SIG-M5 (cell line): ENCODE results near the gene PGM2L1.
"Not testable (repeated sequence)": the region's sequence is repeated elsewhere in the genome, so short reads cannot be mapped to it uniquely, and the experiment has no call there.

ENCODE experiments used
- DNase-seq: peaks from one replicate; lab custom pipeline; 2025; lab: John Stamatoyannopoulos, UW

PGM2L1 gene

DNA sequence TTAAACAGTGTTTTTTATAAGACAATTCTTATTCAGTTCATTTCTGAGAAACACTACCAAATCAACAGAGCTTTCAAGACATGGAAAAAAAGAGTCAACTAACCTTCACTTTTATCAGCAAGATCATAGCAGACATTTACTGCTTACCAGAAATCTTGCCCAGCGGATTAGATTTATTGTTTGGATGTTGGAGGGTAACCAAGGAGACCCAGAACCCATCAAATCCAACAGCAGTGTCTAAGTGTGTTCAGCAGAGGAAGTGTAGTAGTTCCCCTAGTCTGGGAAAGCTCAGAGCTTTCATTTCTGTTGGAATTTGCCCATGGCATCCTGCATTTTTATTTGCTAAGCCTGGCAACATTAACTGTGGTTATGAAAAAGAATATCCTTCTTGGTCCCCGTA lies 2.4 kb upstream of the PGM2L1 start:
- DNase-seq: no peak

DNA sequence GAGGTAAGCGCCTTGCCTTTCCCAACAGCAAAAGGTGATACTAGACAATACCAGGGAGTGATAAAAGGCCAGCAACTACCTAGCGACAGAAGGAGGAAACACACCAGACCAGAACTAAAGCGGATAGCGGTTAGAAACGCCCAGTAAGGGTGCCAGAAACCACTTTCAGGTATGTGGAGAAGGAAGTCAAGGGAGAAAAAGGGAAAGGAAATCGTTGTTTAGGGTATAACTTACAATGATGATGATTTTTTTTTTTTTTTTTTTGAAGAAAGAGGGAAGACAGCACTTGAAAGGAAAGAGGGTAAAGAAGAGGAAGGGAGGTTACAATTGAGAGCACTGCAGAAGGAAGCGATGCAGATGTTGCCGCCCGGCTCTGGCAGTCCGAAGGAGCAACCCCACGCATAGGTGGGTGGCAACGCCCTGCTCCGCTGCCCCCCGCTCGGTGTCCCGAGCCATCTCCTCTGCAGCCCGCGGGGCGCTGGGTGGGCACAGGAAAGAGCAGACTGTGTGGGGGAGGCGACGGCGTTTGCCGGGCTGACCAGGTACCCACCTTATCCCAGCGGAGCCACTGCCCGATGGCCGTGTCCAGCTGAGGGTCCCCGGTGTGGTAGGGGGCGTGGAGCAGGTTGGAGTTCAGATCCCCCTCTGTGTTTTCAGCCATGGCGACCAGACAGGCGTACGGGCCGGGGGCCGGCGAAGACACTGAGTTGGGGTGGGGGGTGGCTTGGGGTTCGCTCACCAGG lies 561 bp downstream of the PGM2L1 start:
- DNase-seq: no peak

DNA sequence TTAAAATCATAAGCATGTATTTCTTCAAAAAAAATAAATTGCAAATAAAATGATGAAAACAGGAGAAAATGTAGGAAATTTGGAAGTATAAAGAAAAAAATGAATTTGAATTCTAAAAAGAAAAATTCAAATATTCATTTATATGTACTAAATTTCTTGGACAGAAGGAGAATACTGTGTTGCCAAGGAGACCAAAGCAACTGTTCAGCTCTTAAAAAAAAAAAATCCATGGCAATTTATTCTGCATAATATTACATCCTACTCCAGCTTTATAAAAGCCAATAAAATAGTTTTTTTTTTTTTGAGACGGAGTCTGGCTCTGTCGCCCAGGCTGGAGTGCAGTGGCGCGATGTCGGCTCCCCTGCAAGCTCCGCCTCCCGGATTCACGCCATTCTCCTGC lies 6.0 kb downstream of the PGM2L1 start:
- no peak for DNase-seq

DNA sequence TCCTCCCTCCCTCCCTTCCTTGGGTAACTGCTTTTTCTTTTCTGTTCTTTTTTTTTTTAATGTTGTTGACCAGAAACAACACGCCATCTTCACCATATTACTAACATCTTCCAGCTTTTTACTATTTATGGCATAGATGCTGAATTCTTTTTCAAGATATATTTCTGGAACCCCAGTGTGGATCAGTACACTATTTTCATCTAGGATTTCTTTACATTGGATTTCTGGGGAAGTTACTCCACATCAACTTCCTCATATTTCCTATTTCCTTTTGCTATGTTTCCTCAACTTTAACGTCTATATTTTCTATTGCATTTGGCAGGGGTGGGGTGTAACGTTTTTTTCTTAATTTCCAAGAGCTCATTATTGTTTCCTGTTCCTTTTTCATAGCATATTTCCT lies 7.0 kb downstream of the PGM2L1 start:
- no peak for DNase-seq

DNA sequence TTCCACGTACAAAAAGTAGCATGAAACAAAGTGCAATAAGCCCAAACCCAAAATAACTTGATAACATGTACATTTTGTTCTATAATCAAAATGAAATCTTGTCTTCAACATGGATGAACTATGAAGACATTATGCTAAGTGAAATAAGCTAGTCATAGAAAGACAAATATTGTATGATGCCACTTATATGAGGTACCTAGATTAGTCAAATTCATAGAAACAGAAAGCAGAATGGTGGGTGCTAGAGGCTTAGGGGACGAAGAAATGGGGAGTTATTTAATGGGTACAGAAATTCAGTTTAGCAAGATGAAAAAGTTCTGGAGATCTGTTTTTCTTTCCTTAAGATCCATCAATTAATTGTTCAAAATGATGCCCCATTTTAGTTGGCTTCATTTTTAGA lies 7.5 kb downstream of the PGM2L1 start:
- no peak for DNase-seq

DNA sequence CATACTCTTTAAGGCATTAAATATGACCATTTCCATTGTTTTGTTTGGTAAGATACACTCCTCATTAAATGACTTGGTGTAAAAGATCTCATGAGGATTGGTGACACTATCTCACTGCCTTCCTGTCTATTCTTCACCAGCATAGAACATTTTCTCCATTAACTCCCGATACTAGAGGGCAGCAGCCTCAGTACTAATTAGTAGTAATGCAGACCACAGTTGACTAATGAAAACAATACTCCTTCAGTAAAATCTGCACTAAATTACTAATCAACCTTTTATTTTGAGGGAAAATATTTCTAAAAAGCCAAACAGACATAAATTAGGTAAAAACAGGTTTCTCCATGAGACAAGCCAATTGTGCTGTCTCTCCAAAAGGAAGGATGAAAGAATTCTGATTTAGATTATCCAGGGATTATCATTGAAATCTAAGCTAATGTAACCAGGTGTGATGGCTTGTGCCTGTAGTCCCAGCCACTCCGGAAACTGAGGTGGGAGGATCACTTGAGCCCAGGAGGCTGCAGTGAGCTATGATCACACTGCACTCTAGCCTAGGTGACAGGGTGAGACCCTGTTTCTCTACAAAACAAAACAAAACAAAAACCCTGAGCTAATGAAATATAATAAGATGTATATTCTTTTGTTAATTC lies 9.4 kb downstream of the PGM2L1 start:
- no peak for DNase-seq

DNA sequence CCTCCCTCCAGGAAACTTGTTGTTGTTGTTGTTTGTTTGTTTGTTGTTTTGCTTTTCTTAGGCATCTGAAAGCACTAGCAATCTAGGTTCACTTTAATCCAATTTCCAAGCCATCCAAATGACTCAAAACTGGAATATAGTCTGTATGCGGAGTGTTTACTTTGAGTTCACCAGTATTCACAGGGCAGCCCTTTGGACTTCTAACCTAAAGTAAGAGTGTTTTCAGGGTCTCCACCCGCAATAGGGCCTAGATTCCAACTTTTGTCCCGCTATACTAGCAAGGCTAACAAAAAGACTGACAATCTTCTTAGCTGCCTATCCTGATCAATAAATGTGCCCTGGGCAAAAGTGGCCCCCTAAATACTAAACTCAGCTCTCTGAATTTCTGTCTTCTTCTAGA lies 13.6 kb downstream of the PGM2L1 start:
- no peak for DNase-seq

DNA sequence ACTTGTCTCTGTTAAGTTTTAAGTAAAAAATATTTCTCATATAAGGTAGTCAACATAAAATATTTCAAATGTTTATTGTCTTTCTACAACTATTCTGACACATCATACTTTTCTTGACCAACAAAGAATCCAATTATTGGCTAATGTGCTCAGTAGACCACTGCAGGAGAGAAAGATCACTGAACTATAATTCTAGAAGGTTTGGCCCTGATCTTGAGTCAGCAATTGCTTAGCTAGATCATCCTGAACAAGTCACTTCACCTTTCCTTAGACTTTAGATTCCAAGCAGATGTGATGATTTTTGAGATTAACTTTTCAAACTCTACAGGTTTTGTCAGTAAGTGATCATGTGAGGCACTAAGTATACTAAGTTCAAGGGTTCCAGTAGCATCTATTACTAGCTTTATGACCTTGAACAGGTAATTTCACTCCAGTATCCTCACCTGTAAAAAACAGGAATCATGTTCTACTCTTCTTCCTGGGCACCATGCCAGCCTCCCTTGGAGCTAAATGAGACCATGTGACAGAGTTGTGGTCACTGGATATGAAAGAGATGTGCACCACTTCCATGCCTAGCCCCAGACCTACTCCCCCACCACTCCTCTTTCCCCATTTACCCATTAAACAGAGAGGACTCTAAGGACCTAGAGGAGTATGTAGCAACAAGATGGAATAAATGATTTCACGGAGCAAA lies 17.3 kb downstream of the PGM2L1 start:
- DNase-seq: no peak

DNA sequence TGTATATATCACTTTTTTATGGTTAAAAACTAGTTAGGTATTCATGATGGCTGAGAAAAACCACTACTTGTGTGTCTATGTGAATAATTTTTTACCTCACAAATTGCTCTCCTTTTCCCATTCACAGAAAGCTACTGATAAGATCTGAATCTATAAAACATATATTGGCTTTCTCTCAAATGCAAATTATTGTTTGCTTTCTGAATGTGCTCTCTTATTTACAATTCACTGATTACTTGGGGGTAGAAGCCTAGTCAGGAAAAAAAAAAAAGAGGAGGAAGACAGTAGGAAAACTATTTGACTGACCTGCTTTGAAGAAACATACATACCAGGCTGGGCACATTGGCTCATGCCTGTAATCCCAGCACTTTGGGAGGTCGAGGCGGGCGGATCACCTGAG lies 20.5 kb downstream of the PGM2L1 start:
- DNase-seq: no peak

DNA sequence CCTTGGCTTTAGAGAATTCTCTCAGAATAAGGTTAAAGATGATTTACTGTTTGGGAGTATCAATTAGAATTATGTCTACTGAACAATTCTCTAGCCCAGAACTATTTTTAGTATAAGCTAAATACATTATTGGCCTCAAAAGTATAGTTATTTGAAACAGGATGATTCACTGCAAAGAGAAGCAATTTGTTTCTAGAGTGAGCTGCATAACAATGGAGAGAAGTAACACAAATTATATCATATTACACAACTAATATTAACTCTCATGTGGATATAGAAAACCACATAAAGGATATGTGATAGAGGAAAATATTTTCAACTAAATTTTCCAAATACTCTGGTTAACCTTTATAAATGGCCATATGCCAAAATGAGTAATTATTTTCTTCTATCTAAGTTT lies 24.9 kb downstream of the PGM2L1 start:
- DNase-seq: no peak

DNA sequence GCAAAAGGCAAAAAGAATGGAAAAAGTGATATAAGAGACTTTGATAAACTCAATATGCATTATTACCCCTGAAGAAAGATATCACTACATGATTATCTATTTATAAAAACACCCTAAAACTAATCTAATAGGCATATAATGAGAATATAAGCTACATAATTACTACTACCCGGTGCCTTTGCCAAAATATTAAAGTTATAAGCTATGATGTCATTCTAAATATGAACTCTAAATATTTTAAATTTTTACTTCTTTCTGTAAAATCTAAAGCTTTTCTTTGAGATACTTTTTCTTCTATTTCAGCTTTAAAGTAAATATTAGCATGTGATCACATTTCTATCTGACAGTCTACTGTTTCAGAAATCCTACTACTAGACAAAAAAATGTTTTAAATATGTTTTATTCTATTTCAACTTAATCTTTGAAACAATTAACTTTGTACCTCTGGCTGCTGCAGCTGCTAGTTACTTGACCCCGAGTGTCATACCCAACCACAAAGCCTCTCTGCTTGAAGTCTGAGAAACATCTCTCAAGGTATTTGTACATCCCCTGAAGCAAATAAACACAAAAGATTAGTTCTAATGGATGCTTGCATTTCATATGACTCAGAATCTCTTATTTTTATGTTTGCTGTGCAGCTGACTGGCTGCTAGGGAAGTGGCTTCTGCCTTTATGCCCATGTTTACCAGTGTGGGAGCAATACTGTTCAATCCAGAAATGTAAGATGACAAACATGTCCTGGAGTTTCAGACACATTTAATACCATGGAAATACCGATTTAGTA lies 26.8 kb downstream of the PGM2L1 start:
- DNase-seq: no peak

DNA sequence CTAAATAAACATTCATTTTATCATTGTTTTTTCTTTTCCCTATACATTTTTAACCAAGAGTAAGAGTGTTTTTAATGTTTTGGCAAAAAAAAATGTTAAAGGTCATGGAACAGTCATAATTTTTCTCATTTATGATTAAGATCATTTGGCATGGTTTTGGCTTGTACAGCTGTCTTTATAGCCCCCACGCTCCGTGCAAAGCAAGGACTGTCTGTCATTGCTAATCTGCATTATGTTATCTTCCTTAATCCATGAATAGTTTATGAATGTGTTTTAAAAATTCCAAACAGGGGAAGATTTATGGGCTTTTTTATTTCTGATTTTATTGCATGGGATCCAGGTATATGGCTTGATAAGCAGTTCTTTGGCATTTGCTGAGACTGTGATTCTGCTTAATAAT lies 28.1 kb downstream of the PGM2L1 start:
- no peak for DNase-seq

DNA sequence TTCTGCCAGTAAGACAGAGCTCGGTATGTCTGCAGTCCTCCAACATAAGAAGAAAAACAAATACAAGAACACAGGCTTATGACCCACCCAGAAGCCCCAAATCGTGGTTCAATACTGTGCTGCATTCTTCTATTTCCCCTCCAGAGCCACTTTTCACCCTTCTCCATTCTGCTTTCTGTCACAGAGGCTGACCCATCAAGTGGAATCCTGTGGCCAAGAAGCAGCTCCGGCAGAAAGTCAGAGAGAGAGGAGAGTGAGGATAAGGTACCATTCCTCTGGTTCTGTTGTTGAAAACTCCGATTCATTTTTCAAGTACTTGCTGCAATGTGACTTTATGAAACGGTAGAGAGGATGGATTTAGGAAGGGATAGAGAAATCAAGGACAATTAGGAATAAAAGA lies 30.4 kb downstream of the PGM2L1 start:
- DNase-seq: no peak

DNA sequence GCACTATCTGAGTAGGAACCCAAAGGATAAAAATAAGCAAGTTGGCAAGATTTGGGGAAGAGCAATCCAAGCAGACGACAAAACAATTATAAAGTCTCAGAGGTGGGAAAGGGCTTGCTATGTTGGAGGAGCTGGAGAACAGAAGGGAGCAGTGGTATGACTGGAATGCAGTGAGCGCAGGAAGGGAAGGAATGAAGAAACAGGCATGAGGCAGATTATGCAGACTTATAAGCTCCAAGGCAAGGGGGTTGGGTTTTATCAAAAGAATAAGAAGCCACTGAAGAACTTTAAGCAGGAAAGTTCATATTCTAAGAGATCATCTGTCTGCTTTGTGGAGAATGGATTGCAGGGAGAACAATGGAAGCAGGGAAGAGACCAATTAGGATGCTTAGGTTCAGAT lies 31.7 kb downstream of the PGM2L1 start:
- no peak for DNase-seq

DNA sequence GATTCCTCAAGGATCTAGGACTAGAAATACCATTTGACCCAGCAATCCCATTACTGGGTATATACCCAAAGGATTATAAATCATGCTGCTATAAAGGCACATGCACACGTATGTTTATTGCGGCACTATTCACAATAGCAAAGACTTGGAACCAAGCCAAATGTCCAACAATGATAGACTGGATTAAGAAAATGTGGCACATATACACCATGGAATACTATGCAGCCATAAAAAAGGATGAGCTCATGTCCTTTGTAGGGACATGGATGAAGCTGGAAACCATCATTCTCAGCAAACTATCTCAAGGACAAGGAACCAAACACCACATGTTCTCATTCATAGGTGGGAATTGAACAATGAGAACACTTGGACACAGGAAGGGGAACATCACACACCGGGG lies 32.4 kb downstream of the PGM2L1 start:
- not testable (repeated sequence) for DNase-seq

DNA sequence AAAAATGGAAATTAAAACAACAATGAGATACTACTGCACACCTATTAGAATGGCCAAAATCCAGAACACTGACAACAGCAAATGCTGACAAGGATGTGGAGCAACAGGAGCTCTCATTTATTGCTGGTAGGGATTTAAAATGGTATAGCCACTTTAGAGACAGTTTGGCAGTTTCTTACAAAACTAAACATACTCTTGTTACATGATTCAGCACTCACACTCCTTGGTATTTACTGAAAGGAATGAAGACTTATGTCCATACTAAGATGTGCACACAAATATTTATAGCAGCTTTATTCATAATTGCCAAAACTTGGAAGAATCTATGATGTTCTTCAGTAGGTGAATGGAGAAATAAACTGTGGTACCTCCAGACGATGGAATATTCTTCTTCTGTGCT lies 40.8 kb downstream of the PGM2L1 start:
- DNase-seq: no peak

DNA sequence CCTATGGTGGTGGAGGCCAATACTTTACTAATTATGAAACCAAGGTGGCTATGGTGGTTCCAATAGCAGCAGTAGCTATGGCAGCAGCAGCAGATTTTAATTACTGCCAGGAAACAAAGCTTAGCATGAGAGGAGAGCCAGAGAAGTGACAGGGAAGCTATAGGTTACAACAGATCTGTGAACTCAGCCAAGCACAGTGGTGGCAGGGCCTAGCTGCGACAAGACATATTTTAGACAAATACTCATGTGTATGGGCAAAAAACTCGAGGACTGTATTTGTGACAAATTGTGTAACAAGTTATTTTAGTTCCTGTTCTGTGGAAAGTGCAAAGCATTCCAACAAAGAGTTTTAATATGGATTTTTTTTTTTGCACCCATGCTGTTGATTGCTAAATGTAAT lies 42.6 kb downstream of the PGM2L1 start:
- DNase-seq: no peak

DNA sequence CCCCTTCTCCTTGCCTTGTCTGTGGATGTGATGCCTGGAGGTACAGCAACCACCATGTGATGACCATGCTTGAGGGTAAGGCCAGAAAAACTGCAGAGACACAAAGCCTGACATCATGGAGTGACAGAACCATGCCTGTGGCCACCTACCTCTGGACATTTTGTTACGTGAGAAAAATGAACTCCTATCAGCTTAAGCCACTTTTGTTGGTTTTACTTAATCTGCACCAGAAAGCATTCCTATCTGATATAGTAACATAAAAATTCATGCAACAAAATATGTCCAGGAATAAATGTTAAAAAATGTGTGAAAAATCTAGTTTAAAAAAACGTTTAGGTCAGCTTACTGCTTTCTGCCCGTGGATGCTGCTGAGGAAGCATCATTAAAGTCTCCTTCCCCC lies 44.2 kb downstream of the PGM2L1 start:
- no peak for DNase-seq

DNA sequence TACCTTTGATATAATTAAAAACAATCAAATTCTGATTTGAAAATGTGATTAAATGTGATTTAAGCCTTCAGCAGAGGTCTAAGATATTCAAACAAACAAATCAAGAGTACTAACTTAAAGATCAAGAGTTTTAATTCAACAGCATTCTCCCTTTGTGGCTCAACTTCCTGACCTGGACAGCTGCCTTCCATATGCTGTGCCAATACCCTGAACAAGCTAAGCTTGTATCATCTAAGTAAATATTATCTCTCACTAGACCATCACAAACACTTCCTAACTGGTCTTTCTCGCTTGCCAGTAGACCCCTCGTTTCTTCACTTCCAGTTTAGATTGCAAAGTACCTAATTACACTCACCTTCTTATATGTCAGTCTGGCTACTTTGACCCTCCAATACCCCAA lies 50.9 kb downstream of the PGM2L1 start:
- DNase-seq: no peak

DNA sequence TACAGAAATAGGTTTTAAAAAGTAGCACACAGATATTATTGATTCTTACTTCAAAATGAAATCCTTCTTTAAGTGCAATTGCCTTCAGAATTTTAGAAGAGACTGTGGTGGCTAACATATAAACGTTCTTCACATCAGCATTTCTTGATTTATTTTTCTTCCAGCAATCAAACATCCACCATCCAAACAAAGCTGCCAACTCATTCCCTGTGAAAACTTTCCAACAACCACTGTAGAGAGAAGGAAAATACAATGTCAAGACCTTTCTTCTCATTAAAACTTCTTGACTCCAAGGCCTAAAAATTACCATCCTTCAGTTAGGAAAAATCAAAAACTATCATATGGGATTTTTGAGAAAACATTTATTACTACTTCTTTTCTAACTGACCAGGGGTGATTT lies 52.8 kb downstream of the PGM2L1 start:
- DNase-seq: no peak

DNA sequence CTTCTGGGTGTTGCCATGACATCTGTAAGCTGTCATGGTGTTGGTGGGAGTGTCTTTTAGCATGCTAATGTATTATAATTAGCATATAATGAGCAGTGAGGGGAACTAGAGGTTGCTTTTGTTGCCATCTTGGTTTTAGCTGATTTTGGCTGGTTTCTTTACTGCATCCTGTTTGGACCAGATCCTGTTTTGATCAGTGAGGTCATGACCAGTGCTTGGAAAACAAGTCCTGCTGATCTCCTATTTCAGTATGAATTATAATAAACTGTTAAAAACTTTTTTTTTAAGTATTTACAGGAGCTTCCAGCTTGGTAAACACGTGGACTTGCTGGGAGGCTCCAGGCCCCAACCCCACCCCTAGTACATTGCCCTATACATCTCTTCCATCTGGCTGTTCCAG lies 56.3 kb downstream of the PGM2L1 start:
- no peak for DNase-seq

DNA sequence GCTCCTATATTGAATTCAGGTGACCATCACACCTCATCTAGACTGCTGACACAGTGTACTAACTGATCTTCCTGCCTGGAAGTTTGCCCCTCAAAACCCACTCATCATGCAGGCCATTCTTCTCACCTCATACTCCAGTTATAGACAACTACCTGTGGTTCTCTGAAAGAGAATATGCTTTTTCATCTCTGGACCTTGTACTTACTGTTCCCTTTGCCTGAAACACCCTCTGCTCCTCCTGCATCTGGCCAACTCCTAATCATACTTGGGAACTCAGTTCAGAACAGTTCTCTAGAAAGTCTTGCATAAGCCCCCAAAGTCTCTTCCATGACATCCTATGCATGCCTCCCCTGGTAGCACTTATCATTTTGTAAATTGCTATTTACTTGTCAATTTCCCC lies 58.6 kb downstream of the PGM2L1 start:
- no peak for DNase-seq

DNA sequence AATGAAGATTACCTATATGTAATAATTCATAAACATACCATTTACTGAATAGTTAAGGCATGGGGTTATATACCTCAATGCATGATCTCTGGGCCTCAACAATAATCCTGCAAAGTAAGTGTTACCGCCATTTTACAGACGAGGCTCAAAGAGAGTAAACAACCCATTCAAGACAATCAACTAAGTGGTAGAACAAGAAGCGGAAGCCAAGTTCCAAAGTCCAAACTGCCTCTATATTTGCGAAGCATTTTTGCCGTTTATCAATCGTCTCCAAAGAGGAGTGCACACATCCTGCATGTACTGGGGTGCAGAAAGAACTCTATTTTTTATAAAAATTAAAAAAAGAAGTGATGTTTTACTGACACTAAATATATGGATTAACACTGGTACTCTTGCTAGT lies 59.3 kb downstream of the PGM2L1 start:
- DNase-seq: no peak
